OCI-LY7 (cell line): Measurements from ENCODE around the gene VAPB. TPM values are rescaled to one million over a fixed set of nuclear protein-coding genes. Genes with fewer than 3 reads are reported as not detected.

ENCODE experiments used
- BruUV-seq: library from RNA; stranded (reverse); fragments of 400-500 nt; replicated peaks from 2 replicates; lab custom pipeline; 2021; lab: Mats Ljungman, UMichigan
- CTCF ChIA-PET: fragments of 300-600 bp; sonication (Branson Sonifier 250); formaldehyde crosslinking; loops from one replicate; lab custom pipeline; 2022; ENCODE audit warnings: antibody characterized with exemption; ENCODE audit not compliant: unreplicated experiment; lab: Charles Lee
- POLR2A ChIA-PET: fragments of 300-600 bp; sonication (Branson Sonifier 250); formaldehyde crosslinking; loops from one replicate; lab custom pipeline; 2022; ENCODE audit warnings: antibody characterized with exemption; lab: Charles Lee
- DNase-seq: peaks from one replicate; pipeline ENCODE4 v3.0.0-alpha.2; 2015; ENCODE audit warnings: low spot score
- H2AFZ ChIP-seq: fragments of 200-600 bp; sonication (generic), shearing (Covaris generic); 2 replicates; pipeline ENCODE4 v1.6.1; 2014; ENCODE audit warnings: mild to moderate bottlenecking, antibody characterized with exemption, low read length, moderate library complexity
- H3K27ac ChIP-seq: fragments of 200-600 bp; sonication (generic); 2 replicates; pipeline ENCODE4 v1.5.1; 2014; ENCODE audit warnings: mixed run types, low read depth, mild to moderate bottlenecking, moderate library complexity, low read length, inconsistent platforms; ENCODE audit not compliant: poor library complexity, severe bottlenecking
- H3K36me3 ChIP-seq: fragments of 200-600 bp; sonication (generic); 2 replicates; pipeline ENCODE4 v1.6.1; 2014; ENCODE audit warnings: mild to moderate bottlenecking, antibody characterized with exemption, low read length, moderate library complexity, mixed read lengths; ENCODE audit not compliant: insufficient read depth
- H3K4me1 ChIP-seq: fragments of 200-600 bp; sonication (generic); 2 replicates; pipeline ENCODE4 v1.5.1; 2014; ENCODE audit warnings: mild to moderate bottlenecking, low read length; ENCODE audit not compliant: insufficient read depth, poor library complexity, severe bottlenecking
- H3K4me2 ChIP-seq: fragments of 200-600 bp; sonication (generic); 2 replicates; pipeline ENCODE4 v1.6.1; 2014; ENCODE audit warnings: mild to moderate bottlenecking, low read length
- H3K4me3 ChIP-seq: fragments of 200-600 bp; sonication (generic); 2 replicates; pipeline ENCODE4 v1.5.1; 2014; ENCODE audit warnings: mild to moderate bottlenecking, low read depth, low read length; ENCODE audit not compliant: poor library complexity, severe bottlenecking
- H3K79me2 ChIP-seq: fragments of 200-600 bp; sonication (generic); 2 replicates; pipeline ENCODE4 v1.6.1; 2016; ENCODE audit warnings: low read depth, mild to moderate bottlenecking, low read length, moderate library complexity, mixed read lengths; ENCODE audit not compliant: insufficient read depth
- H3K9me2 ChIP-seq: fragments of 200-600 bp; sonication (generic); 2 replicates; pipeline ENCODE4 v1.6.1; 2016; ENCODE audit warnings: mild to moderate bottlenecking, low read length, mixed read lengths; ENCODE audit not compliant: insufficient read depth
- H3K9me3 ChIP-seq: fragments of 200-600 bp; sonication (generic); 2 replicates; pipeline ENCODE4 v1.6.1; 2014; ENCODE audit warnings: mild to moderate bottlenecking, mixed run types, low read length, mixed read lengths
- H4K20me1 ChIP-seq: fragments of 200-600 bp; sonication (generic); 2 replicates; pipeline ENCODE4 v1.6.1; 2014; ENCODE audit warnings: mild to moderate bottlenecking, antibody characterized with exemption, low read length, moderate library complexity, mixed read lengths; ENCODE audit not compliant: insufficient read depth
- EZH2phosphoT487 ChIP-seq: fragments of 200-600 bp; sonication (generic); IDR thresholded peaks from 2 replicates; pipeline ENCODE4 v1.6.1; 2018; ENCODE audit warnings: low read depth, borderline replicate concordance, mild to moderate bottlenecking, mixed run types, antibody characterized with exemption, low read length, moderate library complexity, mixed read lengths
- intact Hi-C: fragments of 100-400 bp; cut with micrococcal nuclease; formaldehyde crosslinking; loops from one replicate; pipeline ENCODE4 v1.10.0; 2022; ENCODE audit not compliant: unreplicated experiment
- total RNA-seq, 2 experiments: library from RNA; depleted of rRNA in 1 of 2; stranded (reverse); fragments of >200 nt in 1 of 2; shearing (Covaris generic) in 1 of 2; gene quantifications; 2 replicates each; pipeline ENCODE4 v1.2.3, GENCODE V29; 2014 to 2022
- TF ChIP-seq, protein P1 (sequence below): fragments of 200-600 bp; sonication (generic); conservative IDR thresholded peaks from 2 replicates; pipeline ENCODE4 v1.5.1; 2014; ENCODE audit warnings: mild to moderate bottlenecking, antibody characterized with exemption, low read length, moderate library complexity, mixed read lengths

VAPB gene
- total RNA-seq, 2 experiments from 2014 or later = 13.3 to 43.2 TPM

GRCh38 chr20:58480551-58481336 is 91.7 kb downstream of the VAPB start:
- H4K20me1 ChIP-seq = no peaks in the 10 kb centered on the region
- no peaks in the 10 kb centered on the region for H3K36me3 ChIP-seq
- no peak overlapping the region for H3K4me2 ChIP-seq
- no peak overlapping the region for H3K4me3 ChIP-seq
- H3K9me2 ChIP-seq = no peaks in the 10 kb centered on the region
- H2AFZ ChIP-seq = no peak overlapping the region
- no peak for DNase-seq
- intact Hi-C loops = no loop called here
- H3K9me3 ChIP-seq = peaks cover 7% of the 10 kb centered on the region; the same call in 1 of the 2 replicates
- TF ChIP-seq, protein P1, sequence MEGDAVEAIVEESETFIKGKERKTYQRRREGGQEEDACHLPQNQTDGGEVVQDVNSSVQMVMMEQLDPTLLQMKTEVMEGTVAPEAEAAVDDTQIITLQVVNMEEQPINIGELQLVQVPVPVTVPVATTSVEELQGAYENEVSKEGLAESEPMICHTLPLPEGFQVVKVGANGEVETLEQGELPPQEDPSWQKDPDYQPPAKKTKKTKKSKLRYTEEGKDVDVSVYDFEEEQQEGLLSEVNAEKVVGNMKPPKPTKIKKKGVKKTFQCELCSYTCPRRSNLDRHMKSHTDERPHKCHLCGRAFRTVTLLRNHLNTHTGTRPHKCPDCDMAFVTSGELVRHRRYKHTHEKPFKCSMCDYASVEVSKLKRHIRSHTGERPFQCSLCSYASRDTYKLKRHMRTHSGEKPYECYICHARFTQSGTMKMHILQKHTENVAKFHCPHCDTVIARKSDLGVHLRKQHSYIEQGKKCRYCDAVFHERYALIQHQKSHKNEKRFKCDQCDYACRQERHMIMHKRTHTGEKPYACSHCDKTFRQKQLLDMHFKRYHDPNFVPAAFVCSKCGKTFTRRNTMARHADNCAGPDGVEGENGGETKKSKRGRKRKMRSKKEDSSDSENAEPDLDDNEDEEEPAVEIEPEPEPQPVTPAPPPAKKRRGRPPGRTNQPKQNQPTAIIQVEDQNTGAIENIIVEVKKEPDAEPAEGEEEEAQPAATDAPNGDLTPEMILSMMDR = no peak
- TF ChIP-seq EZH2phosphoT487 = no peak
- POLR2A ChIA-PET = no interaction called here
- BruUV-seq = no TSS peak
- CTCF ChIA-PET = interaction anchor here (1.0 kb wide), 1 partner anchor 11 kb away, joined by 3 read pairs; no protein-coding TSS in a partner anchor
- H3K4me1 ChIP-seq = no peaks in the 10 kb centered on the region
- H3K79me2 ChIP-seq = no peaks in the 10 kb centered on the region
- no peak overlapping the region for H3K27ac ChIP-seq

- ChIA-PET POLR2A (no interaction called here), CTCF (interaction anchor here (1.0 kb wide), 1 partner anchor 10 kb away, joined by 3 read pairs; no protein-coding TSS in a partner anchor)
- no peaks in the 10 kb centered on the region for H3K9me2 ChIP-seq
- TF ChIP-seq, protein P1 = peak; percentile 66
- TF ChIP-seq EZH2phosphoT487 = no peak
- intact Hi-C loops = no loop called here
- H3K4me2 ChIP-seq = no peak overlapping the region
- H3K9me3 ChIP-seq = peaks cover 15% of the 10 kb centered on the region
- DNase-seq = peak; percentile 6
- BruUV-seq = no TSS peak
- H4K20me1 ChIP-seq = no peaks in the 10 kb centered on the region
- H3K36me3 ChIP-seq = no peaks in the 10 kb centered on the region
- no peak overlapping the region for H3K4me3 ChIP-seq
- no peak overlapping the region for H2AFZ ChIP-seq
- no peaks in the 10 kb centered on the region for H3K4me1 ChIP-seq
- no peaks in the 10 kb centered on the region for H3K79me2 ChIP-seq
- no peak overlapping the region for H3K27ac ChIP-seq
Measured at GRCh38 chr20:58481481-58482021, 92.5 kb downstream of the VAPB start.

DNA sequence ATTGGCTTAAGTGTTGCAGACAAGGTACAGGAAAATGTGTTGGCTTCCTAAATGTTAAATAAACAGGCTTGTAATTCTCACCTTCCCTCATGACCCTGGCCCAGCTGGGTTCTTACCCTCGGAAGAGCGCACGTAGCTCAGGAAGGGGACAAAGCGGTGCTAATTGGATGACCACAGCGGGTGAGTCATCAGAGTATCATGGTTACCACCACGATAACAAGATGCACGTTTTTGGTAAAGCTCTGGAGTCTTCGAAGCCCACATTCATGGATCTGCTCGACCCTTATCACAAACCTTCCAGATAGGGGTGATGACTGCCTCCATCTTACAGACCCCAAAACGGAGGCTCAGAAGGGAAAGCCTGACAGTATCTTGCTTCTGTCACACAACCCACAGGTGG is 93.4 kb downstream of the VAPB start:
- no peaks in the 10 kb centered on the region for H4K20me1 ChIP-seq
- H3K9me3 ChIP-seq = peaks cover 16% of the 10 kb centered on the region
- ChIA-PET CTCF (no interaction called here), POLR2A (no interaction called here)
- TF ChIP-seq, protein P1 = no peak
- TF ChIP-seq EZH2phosphoT487 = no peak
- no peak overlapping the region for H3K27ac ChIP-seq
- intact Hi-C loops = no loop called here
- DNase-seq = no peak
- no peak overlapping the region for H3K4me3 ChIP-seq
- no peaks in the 10 kb centered on the region for H3K36me3 ChIP-seq
- H3K4me1 ChIP-seq = no peaks in the 10 kb centered on the region
- no peak overlapping the region for H3K4me2 ChIP-seq
- BruUV-seq = no TSS peak
- no peaks in the 10 kb centered on the region for H3K9me2 ChIP-seq
- H2AFZ ChIP-seq = no peak overlapping the region
- H3K79me2 ChIP-seq = no peaks in the 10 kb centered on the region
